Activated CD4-positive, alpha-beta T cell treated with anti-CD3 and anti-CD28 coated beads for 1 hour (primary cell): ENCODE measurements around the gene UPK3A.
"Not testable (repeated sequence)": the region's sequence is repeated elsewhere in the genome, so short reads cannot be mapped to it uniquely, and the experiment has no call there.

ENCODE experiments used
- DNase-seq: peaks from one replicate; pipeline ENCODE4 v3.0.0-alpha.2; 2020

Gene UPK3A

DNA sequence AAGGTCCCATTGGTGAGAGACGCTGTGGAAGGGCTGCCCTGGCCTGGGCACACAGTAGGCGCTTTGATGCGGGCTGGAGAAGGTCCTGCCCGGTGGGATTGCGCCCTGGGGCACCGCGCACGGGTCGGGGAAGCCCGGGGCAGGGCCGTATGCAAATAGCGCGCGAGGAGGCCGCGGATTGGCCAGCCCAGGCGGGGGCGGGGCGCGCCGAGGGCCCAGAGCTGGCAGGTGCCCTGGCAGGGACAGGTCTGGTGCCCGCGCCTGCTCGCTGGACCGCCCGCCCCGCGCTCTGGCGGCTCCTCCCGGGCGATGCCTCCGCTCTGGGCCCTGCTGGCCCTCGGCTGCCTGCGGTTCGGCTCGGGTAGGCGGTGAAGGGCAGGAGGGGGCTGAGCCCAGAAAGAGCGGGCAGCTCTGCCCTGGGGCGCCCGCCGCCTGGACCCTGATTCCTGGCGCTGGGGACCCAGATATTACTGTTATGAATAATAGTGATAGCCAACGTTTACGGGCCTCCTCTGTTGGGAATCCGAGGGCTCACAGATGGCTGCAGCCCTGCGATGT lies at the start of gene UPK3A:
TSS of gene UPK3A (plus strand) at position 245 of the 558 bp plus-strand sequence. CDS start at position 310, 65 bp downstream.
- peak; percentile 49 for DNase-seq

DNA sequence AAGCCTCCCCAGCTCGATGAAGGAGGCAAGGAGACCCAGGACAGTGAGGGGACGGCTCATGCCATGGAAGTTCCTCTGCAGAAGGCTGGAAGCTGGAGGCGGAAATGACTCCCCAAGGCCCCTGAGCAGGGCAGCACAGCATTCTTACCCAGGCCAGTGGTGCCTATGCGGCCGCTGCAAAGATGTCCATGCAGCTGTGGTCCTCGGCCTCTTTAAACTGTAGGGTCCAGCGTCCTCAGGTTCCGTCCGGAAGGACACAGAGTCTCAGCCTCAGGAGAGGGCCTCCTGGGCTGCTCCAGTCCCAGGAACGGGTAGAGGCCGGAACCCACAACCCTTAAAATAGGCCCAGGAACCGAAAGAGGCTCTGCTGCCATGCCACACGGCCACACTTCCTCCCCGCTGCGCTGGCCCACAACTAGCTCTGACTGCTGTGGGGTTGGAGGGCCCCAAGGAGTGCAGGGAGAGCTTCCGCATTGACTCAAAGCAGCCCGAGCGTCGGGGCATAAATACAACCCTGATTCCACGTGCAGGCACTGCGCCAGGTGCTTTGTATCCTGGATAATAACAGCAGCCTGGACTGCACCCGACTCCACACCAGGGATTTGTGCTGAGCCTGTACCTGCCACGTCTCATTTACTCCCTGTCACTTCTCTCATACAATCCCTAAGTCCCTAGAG lies 49.5 kb upstream of the UPK3A start:
- no peak for DNase-seq

DNA sequence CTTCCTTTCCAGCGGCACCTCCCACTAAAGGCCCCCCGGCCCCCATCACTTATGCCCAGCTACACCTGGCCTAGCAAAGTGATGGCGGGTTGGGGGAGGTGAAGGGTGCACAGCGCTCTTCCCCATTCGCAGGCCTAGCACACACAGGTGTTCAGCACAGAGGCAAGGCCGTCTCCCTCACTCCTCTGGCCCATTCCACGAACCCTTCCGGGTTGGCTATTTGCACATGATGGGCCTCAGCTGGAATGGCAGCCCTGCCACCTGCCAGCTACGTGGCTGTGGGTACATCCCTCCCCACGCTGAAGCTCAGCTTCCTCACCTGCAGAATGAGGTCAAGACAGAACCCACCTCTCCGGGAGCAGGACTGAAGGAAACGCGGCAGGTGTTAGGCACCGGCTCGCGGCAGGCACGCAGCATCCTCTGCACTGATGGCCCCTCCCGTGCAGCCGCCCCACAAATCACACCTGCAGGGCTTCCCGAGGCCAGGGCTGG lies 48.9 kb upstream of the UPK3A start:
- DNase-seq, result no peak

DNA sequence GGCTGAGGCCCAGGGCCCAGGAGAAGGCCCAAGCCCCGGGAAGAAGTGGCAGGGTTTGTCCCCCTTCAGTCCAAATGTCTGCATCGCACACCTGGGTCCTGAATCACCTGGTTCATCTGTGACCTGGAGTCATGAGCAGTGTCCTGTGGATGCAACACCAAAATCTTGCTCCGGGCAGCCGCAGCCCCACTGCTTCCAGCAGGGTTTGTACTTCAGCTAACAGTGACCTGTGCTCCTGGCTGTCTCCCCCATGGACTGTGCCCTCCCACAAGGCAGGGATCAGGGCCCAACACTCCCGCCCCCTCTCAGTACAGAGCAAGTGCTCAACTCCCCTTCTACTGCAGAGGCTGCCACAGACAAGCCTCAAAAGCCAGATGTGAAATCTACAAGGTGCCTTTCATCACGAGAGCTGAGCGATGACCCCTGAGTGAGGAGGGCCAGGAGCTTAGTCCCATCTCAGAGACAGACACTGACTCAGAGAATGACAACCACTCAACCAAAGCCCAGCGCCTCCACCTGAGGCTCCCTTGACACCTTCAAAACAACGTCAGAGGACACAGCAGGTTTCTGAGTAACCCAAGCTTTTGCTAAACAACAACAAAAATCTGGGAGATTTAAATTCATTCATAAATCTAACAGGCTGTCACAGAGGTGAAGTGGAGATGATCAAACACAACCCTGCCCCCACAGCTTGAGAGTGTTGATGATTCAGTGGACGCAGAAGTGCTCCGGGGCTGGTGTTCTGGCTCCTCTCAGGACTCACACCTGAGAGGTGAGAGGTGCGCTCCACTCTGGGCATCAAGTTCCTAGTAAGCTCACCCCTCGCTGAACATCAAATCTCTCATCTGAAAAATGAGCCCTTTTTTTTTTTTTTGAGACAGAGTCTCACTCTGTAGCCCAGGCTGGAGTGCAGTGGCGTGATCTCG lies 47.4 kb upstream of the UPK3A start:
- no peak for DNase-seq

DNA sequence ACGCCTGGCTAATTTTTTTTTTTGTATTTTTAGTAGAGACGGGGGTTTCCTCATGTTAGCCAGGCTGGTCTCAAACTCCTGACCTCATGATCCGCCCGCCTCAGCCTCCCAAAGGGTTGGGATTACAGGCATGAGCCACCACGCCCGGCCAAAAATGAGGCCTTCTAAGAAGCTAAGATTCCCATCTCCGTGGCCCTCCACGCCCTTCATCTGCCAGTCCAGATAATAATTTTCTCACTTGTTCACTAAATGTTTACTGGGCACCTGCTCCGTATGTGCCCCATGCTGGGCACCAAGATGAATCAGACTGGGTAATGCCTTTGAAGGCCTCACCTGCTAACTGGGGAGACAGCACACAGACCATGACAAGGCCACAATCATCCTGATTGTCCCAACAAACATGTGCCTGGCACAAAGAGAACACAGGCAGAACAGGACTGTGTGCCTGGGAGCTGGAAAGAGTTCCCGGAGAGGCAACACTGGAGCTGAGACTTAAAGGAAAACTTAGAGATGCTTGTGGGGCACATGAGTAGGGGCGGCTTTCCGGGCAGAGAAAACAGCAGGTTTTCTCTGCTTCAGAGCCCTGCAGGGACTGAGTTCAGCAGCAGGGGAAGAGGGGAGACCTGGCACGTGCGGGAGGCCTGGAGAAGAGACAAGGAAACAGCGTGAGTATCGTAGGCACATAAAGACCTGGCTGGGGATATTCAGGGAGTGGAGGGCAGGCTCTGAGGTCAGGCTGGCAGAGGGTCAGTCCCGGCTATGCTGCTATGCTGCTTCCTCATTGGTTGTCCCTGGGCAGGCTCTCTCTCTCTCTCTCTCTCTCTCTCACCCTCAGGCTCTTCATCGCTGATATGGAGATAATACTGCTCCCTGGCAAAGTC lies 46.4 kb upstream of the UPK3A start:
- no peak for DNase-seq

DNA sequence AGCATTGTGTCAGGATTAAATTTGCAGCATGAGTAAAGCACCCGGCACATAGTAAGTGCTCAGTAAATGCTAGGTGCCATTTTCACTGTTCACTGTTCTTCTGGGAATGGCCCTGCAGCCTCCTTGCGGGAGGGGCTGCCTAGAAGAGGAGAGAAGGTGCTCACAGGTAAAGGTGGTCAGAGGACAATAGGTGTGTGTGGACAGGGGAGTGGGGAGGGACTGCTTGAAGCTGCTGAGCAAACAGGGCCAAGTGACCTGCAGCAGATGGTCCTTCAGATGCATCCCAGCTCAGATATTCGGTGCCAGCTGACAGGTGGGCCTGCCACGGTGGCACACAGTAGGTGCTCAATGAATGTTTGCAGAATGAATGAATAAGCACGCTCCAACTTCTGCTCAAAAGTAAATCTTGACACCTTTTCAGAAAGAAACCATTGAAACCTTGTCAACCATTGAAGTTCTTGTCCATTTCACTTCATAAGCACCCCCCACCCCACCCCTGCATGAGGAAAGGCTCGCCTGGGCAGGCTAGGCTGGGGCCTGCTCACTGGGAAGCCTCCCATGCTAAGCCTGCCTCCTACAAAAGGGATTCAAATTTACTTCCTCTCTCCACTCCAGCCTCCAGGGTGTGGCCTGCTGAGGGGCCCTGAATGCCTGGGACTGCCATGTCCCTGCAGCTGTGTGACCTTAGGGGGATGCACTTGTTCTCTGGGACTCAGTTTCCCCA lies 45.6 kb upstream of the UPK3A start:
- no peak for DNase-seq

DNA sequence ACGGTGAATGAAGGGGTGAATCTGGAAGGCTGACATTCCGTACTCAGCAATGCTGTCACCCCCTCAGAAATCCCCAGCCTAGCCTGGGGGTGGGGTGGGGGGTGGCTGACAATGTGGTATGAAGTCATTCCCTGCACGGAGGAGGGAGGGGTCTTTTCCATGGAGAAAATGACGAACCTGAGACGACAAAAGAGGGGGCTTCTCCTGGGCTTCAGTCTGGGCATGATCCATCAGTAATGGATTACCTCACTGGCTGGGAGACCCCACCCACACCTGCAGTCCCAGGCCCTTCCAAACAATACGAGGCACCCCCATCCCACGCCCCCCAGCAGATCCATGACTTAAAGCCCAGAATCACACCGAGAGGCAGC lies 45.1 kb upstream of the UPK3A start:
- DNase-seq, result no peak

DNA sequence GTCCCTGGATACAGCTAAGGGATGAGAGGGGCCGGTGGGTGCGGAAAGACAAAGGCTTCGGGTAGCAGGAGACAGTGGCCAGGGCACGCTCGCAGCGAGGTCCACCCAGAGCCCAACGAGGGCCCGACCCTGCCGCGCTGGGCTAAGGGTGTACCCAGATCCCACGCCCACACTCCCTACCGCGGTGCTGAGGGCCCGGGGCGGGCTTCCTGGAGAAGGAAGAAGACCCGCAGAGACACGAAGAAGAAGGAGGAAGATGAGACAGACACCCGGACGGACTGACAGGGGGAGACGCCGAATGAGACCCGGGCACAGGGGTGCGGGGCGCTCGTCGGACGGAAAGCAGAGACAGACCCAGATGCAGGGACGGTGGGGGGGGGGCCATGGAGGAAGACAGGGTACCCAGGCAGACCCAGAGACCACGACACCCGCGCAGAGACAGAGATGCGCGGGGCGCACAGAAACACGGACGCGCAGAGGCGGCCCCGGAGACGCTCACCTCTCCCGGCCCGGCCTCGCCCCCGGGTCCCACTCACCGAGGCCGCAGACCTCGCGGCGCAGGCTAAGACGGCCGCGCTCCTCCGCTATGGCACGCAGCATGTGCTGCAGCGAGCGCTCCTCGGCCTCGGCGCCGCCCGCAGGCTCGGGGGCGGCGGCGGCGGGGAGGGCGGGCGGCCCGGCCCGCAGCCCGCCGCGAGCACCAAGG lies 44.5 kb upstream of the UPK3A start:
- DNase-seq, result peak; percentile 12

DNA sequence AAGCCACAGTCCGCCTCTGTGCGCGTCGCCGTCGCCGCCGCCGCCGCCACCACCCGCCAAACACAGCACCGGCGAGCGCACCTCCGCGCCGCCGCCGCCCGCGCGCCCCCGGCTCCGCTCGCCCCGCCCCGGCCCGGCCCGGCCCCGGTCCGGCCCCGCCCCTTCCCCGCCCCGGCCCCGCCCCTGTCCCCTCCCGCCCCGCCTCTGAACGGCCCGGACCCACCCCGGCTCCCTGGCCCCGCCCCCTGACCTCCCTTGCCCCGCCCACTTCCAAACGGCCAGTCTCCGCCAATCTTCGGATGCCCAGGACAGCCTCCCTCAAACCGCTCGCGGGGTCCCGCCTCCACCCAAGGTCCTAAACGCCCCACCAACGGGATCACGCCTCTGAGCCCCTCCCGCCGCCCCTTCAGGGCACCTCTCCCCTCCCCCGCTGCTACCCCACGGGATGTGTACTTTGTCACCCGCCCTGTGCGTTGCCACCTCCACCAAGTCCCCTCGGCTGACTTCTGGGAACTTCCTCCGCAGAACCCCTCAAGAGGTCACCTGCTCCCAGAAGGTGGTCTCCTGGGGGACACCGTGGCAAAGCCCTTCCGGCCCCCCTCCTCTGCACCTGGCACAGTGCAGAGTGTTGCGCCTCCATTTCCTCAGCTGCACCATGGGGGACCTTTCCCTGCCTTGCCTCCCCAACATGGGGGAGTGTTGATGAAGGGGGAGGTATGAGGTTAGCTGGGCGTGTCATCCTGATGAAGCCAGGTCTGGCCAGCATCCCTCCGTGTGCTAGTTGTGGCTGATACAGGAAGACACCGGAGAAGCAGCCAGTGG lies 43.7 kb upstream of the UPK3A start, which contains the start of gene KIAA0930:
TSS of gene KIAA0930 (minus strand) at position 85 of the 822 bp plus-strand sequence. CDS start 191 bp downstream, outside the sequence.
- peak; percentile 65 for DNase-seq

DNA sequence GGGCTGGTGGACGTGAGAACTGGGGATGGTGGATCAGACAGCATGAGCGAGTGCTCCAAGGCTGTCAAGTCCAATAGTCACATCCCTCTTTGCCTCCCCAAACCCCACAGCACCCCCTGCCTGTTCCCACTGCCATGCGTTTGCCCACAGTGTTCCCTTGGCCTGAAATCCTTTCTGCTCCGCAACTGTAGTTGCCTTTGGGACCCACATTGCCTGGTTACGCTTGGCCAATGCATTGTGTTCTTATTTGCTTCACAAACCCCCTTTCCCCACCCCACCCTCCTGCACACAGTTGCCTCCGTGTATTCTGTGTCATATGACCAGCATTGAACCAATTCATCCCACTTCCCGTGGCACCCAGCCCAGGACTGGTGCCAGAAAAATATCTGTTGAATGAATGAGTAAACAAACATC lies 42.0 kb upstream of the UPK3A start:
- no peak for DNase-seq

DNA sequence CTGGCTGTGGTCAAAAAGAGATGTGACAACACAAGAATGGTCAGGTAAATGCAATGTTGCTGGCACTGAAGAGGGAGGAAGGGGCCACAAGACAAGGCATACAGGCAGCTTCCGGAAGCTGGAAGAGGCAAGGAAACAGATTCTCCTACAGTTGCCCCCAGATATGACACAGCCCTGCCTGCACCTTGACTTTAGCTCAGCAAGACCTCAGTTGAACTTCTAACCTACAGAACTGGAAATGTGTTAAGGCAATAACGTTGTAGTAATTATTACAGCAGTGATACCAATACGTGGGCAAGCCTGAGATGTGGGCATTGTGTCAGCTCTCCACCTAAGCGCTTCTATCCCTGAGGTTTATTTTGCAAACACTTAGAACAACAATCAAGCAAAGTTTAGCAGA lies 39.8 kb upstream of the UPK3A start:
- DNase-seq, result no peak

DNA sequence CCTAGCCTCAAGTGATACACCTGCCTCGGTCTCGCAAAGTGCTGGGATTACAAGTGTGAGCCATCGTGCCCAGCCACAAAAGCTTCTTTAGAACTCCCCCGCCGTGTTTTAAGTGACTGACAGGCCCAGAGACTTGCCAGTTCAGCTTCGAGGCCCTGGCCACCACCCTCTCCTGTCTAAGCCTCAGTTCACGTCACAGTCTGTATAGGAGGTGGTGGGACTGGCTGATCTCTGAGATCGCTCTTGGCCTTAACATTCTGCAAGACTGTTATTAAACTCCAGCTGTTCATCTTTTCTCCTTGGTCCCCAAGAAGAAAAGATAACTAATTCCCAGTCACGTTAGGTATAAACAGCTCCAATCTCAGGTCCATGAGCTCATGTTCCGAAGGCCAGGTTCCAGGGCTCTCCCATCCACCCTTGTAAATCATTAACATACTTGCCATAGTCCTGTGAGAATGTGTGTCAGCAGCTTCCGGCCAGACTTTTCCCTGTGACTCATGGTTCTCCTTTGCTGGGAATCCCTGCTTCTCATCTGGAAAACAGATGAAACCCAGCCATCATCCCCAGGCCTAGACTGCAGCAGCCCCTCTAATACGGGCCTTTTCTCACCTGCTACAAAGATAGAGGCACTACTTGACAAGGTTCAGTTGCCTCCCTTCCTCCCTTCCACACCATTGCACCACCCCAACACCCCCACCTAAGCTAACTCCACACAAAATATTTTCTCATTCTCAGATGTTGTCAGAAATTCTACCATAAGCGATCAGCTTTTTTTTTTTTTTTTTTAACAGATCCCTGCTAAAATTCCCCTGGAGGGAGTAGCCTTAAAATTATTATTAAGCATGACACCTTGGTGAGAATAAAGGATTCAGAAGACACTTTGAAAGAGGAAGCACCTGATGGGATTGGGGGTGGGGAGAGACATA lies 38.4 kb upstream of the UPK3A start:
- DNase-seq, result no peak

DNA sequence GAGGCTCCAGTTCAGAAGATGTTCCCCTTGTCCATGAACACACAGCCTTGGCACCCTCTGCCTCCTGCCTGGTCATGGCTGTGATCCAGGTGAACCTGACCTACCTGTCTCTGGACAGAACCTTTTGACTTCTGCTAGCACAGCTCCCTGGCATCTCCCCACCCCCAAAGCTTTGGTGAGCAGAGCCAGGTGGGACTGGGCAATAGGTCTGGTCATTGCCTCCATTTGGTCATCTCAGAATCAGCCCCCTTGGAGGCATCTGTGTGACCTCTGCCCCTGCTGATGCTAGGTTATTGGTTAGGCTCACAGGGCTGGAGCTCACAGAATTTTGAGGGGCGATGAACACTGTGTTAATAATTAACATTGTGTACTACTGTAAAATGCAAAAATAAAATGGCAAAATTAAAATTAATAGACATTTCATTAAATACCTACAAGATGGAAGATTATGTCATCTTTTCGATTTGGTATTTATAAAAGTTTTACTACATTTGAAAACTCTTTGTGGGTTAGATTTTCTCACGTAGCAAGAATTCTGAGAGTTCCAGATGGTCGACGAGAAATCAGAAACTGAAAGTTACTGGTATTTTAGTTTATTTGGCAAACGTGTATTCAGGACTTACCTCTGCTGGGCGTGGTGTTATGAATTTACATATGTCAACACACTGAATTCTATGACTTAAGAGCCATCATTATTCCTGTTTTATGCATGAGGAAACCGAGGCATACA lies 35.8 kb upstream of the UPK3A start:
- DNase-seq, result no peak

DNA sequence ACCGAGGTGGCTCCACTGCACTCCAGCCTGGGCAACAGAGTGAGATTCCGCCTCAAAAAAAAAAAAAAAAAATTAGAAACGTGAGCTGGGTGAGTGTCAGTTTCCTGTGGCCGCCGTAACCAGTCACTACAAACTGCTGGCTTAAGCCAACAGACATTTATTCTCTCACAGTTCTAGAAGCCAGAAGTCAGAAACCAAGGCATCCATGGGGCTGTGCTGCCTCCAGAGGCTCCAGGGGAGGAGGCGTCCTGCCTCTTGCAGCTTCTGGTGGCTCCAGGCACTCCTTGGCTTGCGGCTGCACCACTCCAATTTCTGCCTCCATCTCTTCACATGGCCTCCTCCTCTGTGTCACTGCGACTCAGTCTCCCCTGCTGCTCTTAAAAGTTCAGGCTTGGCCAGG lies 32.9 kb upstream of the UPK3A start:
- no peak for DNase-seq

DNA sequence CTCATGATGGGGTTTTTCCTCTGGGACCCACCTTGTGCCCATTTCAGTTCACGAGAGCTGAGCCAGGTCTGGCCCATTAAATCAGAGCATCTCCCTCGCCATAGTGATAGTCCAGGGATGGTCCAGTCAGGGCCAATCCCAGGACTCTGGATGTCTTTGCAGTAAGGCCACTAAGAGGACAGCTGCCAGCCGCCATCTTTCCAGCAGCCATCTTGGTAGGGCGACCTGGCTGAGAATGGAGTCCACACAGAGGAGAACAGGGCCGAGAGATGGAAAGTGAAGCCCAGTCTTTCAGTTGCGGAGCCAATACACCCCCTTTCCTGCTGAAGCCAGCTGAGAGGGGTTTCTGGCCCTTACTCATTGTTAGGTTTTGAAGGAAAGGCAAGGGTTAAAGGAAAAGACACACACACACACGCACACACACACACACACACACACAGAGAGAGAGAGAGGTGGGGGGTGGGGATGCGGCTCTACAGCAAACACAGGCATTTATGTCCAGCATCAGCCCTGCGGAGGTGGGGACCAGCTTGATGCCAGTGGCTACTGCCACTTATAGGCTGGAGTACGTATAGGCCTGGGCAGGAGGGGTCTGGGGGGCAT lies 31.6 kb upstream of the UPK3A start:
- DNase-seq, result no peak

DNA sequence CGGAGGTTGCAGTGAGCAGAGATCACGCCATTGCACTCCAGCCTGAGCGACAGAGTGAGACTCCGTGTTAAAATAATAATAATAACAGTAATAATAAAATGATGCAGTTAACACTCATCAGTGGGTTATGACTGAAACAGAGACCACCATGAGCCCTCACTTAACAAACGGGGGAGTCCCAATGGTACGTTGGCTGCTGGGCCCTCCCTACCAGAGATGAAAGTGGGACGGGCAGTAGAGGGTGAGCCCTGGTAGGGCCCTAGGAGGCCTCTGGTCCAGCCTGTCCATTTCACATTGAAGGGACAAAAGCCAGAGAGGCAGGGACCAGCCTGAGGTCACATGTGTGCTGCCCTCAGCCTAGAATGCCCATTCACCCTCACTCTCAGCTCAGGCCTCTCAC lies 30.4 kb upstream of the UPK3A start:
- DNase-seq, result no peak

DNA sequence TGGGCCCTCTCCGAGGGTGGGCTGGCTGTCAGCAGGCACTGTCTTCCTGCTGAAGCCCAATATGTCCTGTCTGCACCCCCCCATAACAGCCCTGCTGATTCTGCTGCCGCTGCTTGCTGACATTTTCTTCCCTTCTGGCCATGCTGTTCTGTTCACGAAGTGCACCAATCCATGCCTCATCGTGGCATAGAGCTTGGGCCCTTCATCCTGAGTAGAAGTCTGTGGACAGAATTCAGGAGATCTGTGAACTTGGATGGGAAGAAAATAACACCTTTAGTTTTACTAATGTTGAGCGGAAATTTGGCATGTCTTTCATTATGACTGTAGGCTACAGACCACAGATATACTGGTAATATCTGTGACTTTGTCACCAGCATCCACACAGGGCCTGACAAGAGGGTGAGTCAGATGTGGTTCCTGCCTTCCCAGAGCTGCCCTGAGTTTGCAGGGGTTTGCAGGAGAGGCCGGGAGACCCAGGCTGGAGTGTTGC lies 29.9 kb upstream of the UPK3A start:
- no peak for DNase-seq

DNA sequence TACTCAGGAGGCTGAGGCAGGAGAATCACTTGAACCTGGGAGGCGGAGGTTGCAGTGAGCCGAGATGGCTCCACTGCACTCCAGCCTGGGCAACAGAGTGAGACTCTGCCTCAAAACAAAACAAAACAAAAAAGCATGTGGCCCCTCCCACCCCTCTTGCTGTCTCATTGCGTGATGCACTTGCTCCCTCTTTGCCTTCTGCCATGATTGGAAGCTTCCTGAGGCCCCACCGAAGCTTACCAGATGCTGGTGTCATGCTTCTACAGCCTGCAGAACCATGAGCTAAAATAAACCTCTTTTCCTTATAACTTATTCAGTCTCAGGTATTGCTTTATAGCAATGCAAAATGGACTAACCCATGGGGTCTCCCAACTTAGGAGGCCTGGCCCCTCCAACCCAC lies 26.8 kb upstream of the UPK3A start:
- not testable (repeated sequence) for DNase-seq
